GM23248 (cell line): ENCODE measurements around the gene DPP10.

Source experiments
- EZH2 ChIP-seq: fragments of 200-600 bp; sonication (generic); IDR thresholded peaks from 2 replicates; pipeline ENCODE4 v1.6.1; 2018; ENCODE audit warnings: antibody characterized with exemption, mild to moderate bottlenecking; ENCODE audit not compliant: insufficient read depth, poor library complexity, severe bottlenecking
- EZH2phosphoT487 ChIP-seq: fragments of 200-600 bp; sonication (generic); IDR thresholded peaks from 2 replicates; pipeline ENCODE4 v1.6.1; 2018; ENCODE audit warnings: antibody characterized with exemption, moderate library complexity, mild to moderate bottlenecking, low read depth; ENCODE audit not compliant: insufficient read depth

GRCh38 chr2:114517580-114517979 is 75.1 kb downstream of the DPP10 start:
- TF ChIP-seq EZH2: no peak
- TF ChIP-seq EZH2phosphoT487: no peak
